Trophoblast cell (in vitro differentiated cells and primary cell): Measurements from ENCODE around the gene SH3BP5.

Experiments used
- DNase-seq, 2 donors: peaks; one replicate each; pipeline ENCODE4 v3.0.0-alpha.2; 2016
- H2AFZ ChIP-seq: 2 replicates; pipeline ENCODE4 v1.6.1; 2013; ENCODE audit warnings: low read length, moderate library complexity, mild to moderate bottlenecking; ENCODE audit not compliant: insufficient read depth, poor library complexity
- H2AK5ac ChIP-seq: 2 replicates; pipeline ENCODE4 v1.6.1; 2013; ENCODE audit warnings: mild to moderate bottlenecking, low read length
- H2BK120ac ChIP-seq: 2 replicates; pipeline ENCODE4 v1.6.1; 2013; ENCODE audit warnings: low read length, mild to moderate bottlenecking, moderate library complexity; ENCODE audit not compliant: insufficient read depth, poor library complexity
- H2BK12ac ChIP-seq: 2 replicates; pipeline ENCODE4 v1.6.1; 2013; ENCODE audit warnings: mild to moderate bottlenecking, low read length, moderate library complexity
- H2BK5ac ChIP-seq: 2 replicates; pipeline ENCODE4 v1.6.1; 2013; ENCODE audit warnings: low read length, low read depth, moderate library complexity, mild to moderate bottlenecking; ENCODE audit not compliant: poor library complexity
- H3K14ac ChIP-seq: 2 replicates; pipeline ENCODE4 v1.6.1; 2013; ENCODE audit warnings: mild to moderate bottlenecking, low read length
- H3K18ac ChIP-seq: 2 replicates; pipeline ENCODE4 v1.6.1; 2013; ENCODE audit warnings: mild to moderate bottlenecking, low read length
- H3K23ac ChIP-seq: 2 replicates; pipeline ENCODE4 v1.6.1; 2013; ENCODE audit warnings: low read length
- H3K27ac ChIP-seq: 2 replicates; pipeline ENCODE4 v1.5.1; 2013; ENCODE audit warnings: low read depth, mild to moderate bottlenecking, inconsistent platforms, low read length, moderate library complexity
- H3K27me3 ChIP-seq: 2 replicates; pipeline ENCODE4 v1.6.1; 2013; ENCODE audit warnings: inconsistent platforms, mild to moderate bottlenecking, low read length, moderate library complexity; ENCODE audit not compliant: insufficient read depth
- H3K36me3 ChIP-seq, 2 experiments: 1 replicate in 1 of 2; 2 replicates in 1 of 2; pipeline ENCODE4 v1.6.1; 2013; ENCODE audit warnings: low read length in 2 of 2, mild to moderate bottlenecking in 2 of 2, moderate library complexity in 1 of 2; ENCODE audit not compliant: insufficient read depth in 2 of 2, control insufficient read depth in 1 of 2
- H3K4ac ChIP-seq: 2 replicates; pipeline ENCODE4 v1.6.1; 2013; ENCODE audit warnings: low read depth, mild to moderate bottlenecking, low read length, moderate library complexity
- H3K4me1 ChIP-seq, 2 experiments: 1 replicate in 1 of 2; 2 replicates in 1 of 2; pipeline ENCODE4 v1.6.1; 2013; ENCODE audit warnings: low read length in 2 of 2, mild to moderate bottlenecking in 2 of 2, moderate library complexity in 1 of 2; ENCODE audit not compliant: insufficient read depth in 2 of 2, control insufficient read depth in 1 of 2
- H3K4me2 ChIP-seq: 2 replicates; pipeline ENCODE4 v1.6.1; 2013; ENCODE audit warnings: inconsistent platforms, mild to moderate bottlenecking, low read length, moderate library complexity
- H3K4me3 ChIP-seq: 2 replicates; pipeline ENCODE4 v1.5.1; 2013; ENCODE audit warnings: mild to moderate bottlenecking, low read depth, low read length, inconsistent platforms
- H3K79me1 ChIP-seq: one replicate; pipeline ENCODE4 v1.6.1; 2013; ENCODE audit warnings: low read length
- H3K79me2 ChIP-seq: 2 replicates; pipeline ENCODE4 v1.6.1; 2013; ENCODE audit warnings: low read length, mild to moderate bottlenecking; ENCODE audit not compliant: control insufficient read depth, insufficient read depth, poor library complexity
- H3K9ac ChIP-seq: 2 replicates; pipeline ENCODE4 v1.6.1; 2013; ENCODE audit warnings: mild to moderate bottlenecking, low read length
- H3K9me3 ChIP-seq: 2 replicates; pipeline ENCODE4 v1.6.1; 2013; ENCODE audit warnings: low read depth, mild to moderate bottlenecking, control low read depth, inconsistent platforms, low read length; ENCODE audit not compliant: insufficient read depth
- H4K12ac ChIP-seq: 2 replicates; pipeline ENCODE4 v1.6.1; 2013; ENCODE audit warnings: low read depth, mild to moderate bottlenecking, low read length, moderate library complexity
- H4K8ac ChIP-seq: 2 replicates; pipeline ENCODE4 v1.6.1; 2013; ENCODE audit warnings: low read depth, mild to moderate bottlenecking, low read length, moderate library complexity
- H4K91ac ChIP-seq: one replicate; pipeline ENCODE4 v1.6.1; 2013; ENCODE audit warnings: low read depth, mild to moderate bottlenecking, low read length, moderate library complexity
- WGBS: extraction: QIAGEN DNeasy Blood & Tissue Kit; methylation state at CpG from one replicate; pipeline ENCODE4 v1.1.7; 2013; ENCODE audit warnings: missing lambda C conversion rate; ENCODE audit not compliant: insufficient read length, insufficient coverage; ENCODE audit errors: extremely low coverage; 5-methylcytosine and 5-hydroxymethylcytosine counted together

The SH3BP5 gene

DNA sequence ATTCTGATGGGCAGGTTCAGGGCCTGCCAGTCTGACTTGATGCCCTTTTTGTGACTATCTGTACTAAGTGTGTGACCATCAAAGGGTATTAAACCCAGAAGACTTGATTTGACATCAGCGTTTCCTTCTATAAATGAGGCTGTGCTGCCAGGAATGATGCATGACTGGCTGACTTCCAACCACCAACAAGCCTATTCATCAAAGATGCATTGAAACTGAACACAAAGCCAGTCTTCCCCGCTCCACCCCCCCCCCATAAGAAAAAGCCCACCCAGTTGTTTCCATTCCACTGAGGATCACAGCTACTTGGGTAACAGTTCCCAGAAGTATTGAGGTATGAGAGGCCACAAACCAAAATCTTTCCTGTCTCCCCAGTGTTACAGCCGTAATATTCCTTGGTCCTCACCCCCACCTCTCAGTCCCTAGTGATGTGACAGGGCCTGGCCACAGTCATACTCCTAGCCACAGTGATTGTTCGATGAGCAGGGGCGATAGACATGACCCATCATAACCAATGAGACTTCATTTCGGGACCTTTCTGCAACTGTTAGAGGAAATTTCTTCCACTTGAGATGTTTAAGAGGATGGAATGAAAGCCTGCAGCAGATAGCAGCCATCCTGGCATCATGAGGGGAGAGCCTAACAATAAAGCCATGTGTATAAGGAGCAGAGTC is 22.6 kb downstream of the SH3BP5 start:
- peak overlapping the region; percentile 56 for H3K14ac ChIP-seq
- H3K18ac ChIP-seq, result peak overlapping the region; percentile 39
- no peak for DNase-seq
- peak overlapping the region; percentile 88 for H3K27ac ChIP-seq
- H4K8ac ChIP-seq, result peak overlapping the region; percentile 13
- peak overlapping the region; percentile 52 for H4K91ac ChIP-seq
- peak overlapping the region; percentile 64 for H2BK5ac ChIP-seq
- peak overlapping the region; percentile 26 for H3K4me2 ChIP-seq
- no CpG with 5 or more reads among the region's 6 CpGs for WGBS
- H3K4ac ChIP-seq, result peak overlapping the region; percentile 88
- no peak overlapping the region for H3K4me3 ChIP-seq
- H4K12ac ChIP-seq, result peak overlapping the region; percentile 0
- no peaks in the 10 kb centered on the region for H3K27me3 ChIP-seq
- H3K79me2 ChIP-seq, result peaks cover 27% of the 10 kb centered on the region
- peak overlapping the region; percentile 91 for H2BK12ac ChIP-seq
- no peak overlapping the region for H3K23ac ChIP-seq
- no peak overlapping the region for H3K9ac ChIP-seq
- H3K9me3 ChIP-seq, result no peaks in the 10 kb centered on the region
- no peak overlapping the region for H2AFZ ChIP-seq
- peaks cover 32% of the 10 kb centered on the region for H3K79me1 ChIP-seq
- peaks cover 9 to 14% of the 10 kb centered on the region in 2 experiments for H3K36me3 ChIP-seq
- H2BK120ac ChIP-seq, result peak overlapping the region; percentile 96
- peak overlapping the region; percentile 19 for H2AK5ac ChIP-seq
- H3K4me1 ChIP-seq, result peaks cover 37 to 54% of the 10 kb centered on the region in 2 experiments

DNA sequence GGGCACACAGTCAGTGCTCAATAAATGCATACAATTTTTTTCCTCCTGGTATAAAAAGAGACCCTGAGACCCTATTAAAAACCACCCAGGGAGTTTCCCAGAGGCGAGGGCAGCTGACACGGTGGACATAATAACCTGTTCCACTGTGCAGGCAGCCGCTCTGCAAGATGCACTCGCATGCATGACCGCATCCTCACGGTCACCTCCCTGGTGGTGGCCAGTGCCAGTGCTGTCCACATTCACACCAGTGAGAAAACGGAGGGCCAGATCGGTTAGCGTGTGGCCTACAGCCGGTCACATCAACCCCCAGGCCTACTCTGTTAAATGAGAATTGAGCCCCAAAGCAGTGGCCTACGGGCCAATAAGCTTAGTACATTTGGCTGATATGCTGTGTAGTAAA is 24.8 kb downstream of the SH3BP5 start:
- no peaks in the 10 kb centered on the region for H3K27me3 ChIP-seq
- no CpG with 5 or more reads among the region's 11 CpGs for WGBS
- H3K79me2 ChIP-seq, result peaks cover 19% of the 10 kb centered on the region
- H3K18ac ChIP-seq, result peak overlapping the region; percentile 38
- peak overlapping the region; percentile 8 for H2BK5ac ChIP-seq
- H3K4me2 ChIP-seq, result no peak overlapping the region
- H3K9me3 ChIP-seq, result peaks cover 1% of the 10 kb centered on the region
- H2AFZ ChIP-seq, result no peak overlapping the region
- H3K27ac ChIP-seq, result peak overlapping the region; percentile 45
- peaks cover 32% of the 10 kb centered on the region for H3K79me1 ChIP-seq
- peak overlapping the region; percentile 33 for H2AK5ac ChIP-seq
- no peak overlapping the region for H3K4me3 ChIP-seq
- peaks cover 27 to 44% of the 10 kb centered on the region in 2 experiments for H3K4me1 ChIP-seq
- H3K14ac ChIP-seq, result peak overlapping the region; percentile 16
- peak overlapping the region; percentile 12 for H4K91ac ChIP-seq
- H4K12ac ChIP-seq, result no peak overlapping the region
- H3K23ac ChIP-seq, result no peak overlapping the region
- H4K8ac ChIP-seq, result peak overlapping the region; percentile 6
- peak overlapping the region; percentile 6 for H2BK120ac ChIP-seq
- peaks cover 20 to 27% of the 10 kb centered on the region in 2 experiments for H3K36me3 ChIP-seq
- H3K9ac ChIP-seq, result no peak overlapping the region
- H3K4ac ChIP-seq, result peak overlapping the region; percentile 16
- DNase-seq, result no peak
- H2BK12ac ChIP-seq, result peak overlapping the region; percentile 9

GRCh38 chr3:15306979-15307359 is 25.4 kb downstream of the SH3BP5 start:
- no peak overlapping the region for H3K4me2 ChIP-seq
- peak overlapping the region; percentile 47 for H2BK120ac ChIP-seq
- peak overlapping the region; percentile 10 for H2AFZ ChIP-seq
- peak overlapping the region; percentile 56 for H4K8ac ChIP-seq
- H3K18ac ChIP-seq, result peak overlapping the region; percentile 72
- no peaks in the 10 kb centered on the region for H3K27me3 ChIP-seq
- H3K79me2 ChIP-seq, result peaks cover 19% of the 10 kb centered on the region
- peaks cover 27 to 43% of the 10 kb centered on the region in 2 experiments for H3K4me1 ChIP-seq
- H2BK5ac ChIP-seq, result peak overlapping the region; percentile 42
- DNase-seq, result no peak
- no peak overlapping the region for H3K4me3 ChIP-seq
- H3K36me3 ChIP-seq, result peaks cover 25 to 33% of the 10 kb centered on the region in 2 experiments
- H3K9me3 ChIP-seq, result peaks cover 1% of the 10 kb centered on the region
- H3K23ac ChIP-seq, result no peak overlapping the region
- peak overlapping the region; percentile 71 for H2AK5ac ChIP-seq
- no peak overlapping the region for H2BK12ac ChIP-seq
- H3K4ac ChIP-seq, result peak overlapping the region; percentile 80
- no peak overlapping the region for H4K12ac ChIP-seq
- peak overlapping the region; percentile 49 for H3K14ac ChIP-seq
- no peak overlapping the region for H3K9ac ChIP-seq
- peak overlapping the region; percentile 61 for H3K27ac ChIP-seq
- H4K91ac ChIP-seq, result peak overlapping the region; percentile 64
- H3K79me1 ChIP-seq, result peaks cover 32% of the 10 kb centered on the region
- WGBS, result no CpG with 5 or more reads among the region's 5 CpGs

- Histone ChIP-seq H3K4me1 (peaks cover 29 to 44% of the 10 kb centered on the region in 2 experiments), H3K4ac (peak overlapping the region; percentile 61), H3K79me1 (peaks cover 29% of the 10 kb centered on the region), H3K4me2 (peak overlapping the region; percentile 34), H4K91ac (peak overlapping the region; percentile 32), H3K23ac (no peak overlapping the region), H2BK12ac (peak overlapping the region; percentile 81), H3K27ac (peak overlapping the region; percentile 88), H4K12ac (no peak overlapping the region), H3K9ac (no peak overlapping the region), H3K79me2 (peaks cover 25% of the 10 kb centered on the region), H4K8ac (peak overlapping the region; percentile 30), H3K36me3 (peaks cover 34 to 44% of the 10 kb centered on the region in 2 experiments), H3K14ac (peak overlapping the region; percentile 55), H2BK5ac (peak overlapping the region; percentile 73), H3K27me3 (no peaks in the 10 kb centered on the region), H3K4me3 (no peak overlapping the region), H3K18ac (peak overlapping the region; percentile 68), H3K9me3 (peaks cover 1% of the 10 kb centered on the region), H2AFZ (peak overlapping the region; percentile 6), H2BK120ac (peak overlapping the region; percentile 36), H2AK5ac (no peak overlapping the region)
- no CpG with 5 or more reads among the region's 6 CpGs for WGBS
- DNase-seq, result peak; percentile 83 to 89
Measured at GRCh38 chr3:15305359-15305844, 27.0 kb downstream of the SH3BP5 start.
